ENCODE results near the gene SF3A1.

DNA sequence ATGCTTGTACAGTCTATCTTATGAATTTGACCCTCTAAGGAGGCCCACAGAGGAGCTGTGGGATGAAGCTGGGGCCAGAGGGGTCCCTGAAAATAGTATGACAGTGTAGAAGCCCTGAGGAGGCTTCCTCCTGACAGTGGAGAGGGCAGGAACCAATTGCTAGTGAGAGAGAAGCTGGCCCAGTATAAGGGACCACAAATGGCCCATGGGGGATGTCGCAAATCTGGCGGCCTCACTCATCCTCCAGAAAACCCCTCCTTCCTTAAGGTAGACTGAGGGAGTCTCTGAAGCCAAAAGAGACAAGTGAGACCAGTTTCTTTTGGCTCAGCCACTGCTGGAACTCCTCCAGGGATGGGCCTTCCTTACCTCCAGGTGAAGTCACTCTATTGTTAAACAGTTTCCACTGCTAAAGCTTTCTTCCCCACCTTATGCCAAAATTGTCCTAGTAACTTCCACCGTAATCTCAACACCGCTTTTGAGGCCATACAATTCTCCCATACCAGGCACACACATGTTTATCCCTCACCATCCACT, 49.6 kb downstream of the SF3A1 start:
- TF ChIP-seq, protein P1, sequence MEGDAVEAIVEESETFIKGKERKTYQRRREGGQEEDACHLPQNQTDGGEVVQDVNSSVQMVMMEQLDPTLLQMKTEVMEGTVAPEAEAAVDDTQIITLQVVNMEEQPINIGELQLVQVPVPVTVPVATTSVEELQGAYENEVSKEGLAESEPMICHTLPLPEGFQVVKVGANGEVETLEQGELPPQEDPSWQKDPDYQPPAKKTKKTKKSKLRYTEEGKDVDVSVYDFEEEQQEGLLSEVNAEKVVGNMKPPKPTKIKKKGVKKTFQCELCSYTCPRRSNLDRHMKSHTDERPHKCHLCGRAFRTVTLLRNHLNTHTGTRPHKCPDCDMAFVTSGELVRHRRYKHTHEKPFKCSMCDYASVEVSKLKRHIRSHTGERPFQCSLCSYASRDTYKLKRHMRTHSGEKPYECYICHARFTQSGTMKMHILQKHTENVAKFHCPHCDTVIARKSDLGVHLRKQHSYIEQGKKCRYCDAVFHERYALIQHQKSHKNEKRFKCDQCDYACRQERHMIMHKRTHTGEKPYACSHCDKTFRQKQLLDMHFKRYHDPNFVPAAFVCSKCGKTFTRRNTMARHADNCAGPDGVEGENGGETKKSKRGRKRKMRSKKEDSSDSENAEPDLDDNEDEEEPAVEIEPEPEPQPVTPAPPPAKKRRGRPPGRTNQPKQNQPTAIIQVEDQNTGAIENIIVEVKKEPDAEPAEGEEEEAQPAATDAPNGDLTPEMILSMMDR (IDR thresholded peaks at IDR 0.05; ENCODE audit: low read depth, low read length), result no peak
- TF ChIP-seq EZH2phosphoT487 (IDR thresholded peaks at IDR 0.05; ENCODE audit: low read depth), result no peak

Data from OCI-LY3 (cell line).